SK-MEL-5 (cell line): ENCODE measurements around the gene ZSWIM9. TPM values are rescaled to one million over a fixed set of nuclear protein-coding genes. Genes with fewer than 3 reads are reported as not detected.

ENCODE experiments used
- DNase-seq: peaks from one replicate; pipeline ENCODE4 v3.0.0-alpha.2; 2016; ENCODE audit warnings: low read depth, low spot score
- in situ Hi-C: cut with HindIII; loops from 2 replicates; pipeline ENCODE4 v1.10.0; 2016; ENCODE audit warnings: low sequenced_read_pairs, high pct_unique_total_duplicates, low pct_unique_long_range_greater_than_20kb
- total RNA-seq: library from RNA; depleted of rRNA; stranded (reverse); fragments of >200 nt; shearing (Covaris generic); gene quantifications from 2 replicates; pipeline ENCODE4 v1.2.3, GENCODE V29; 2014

Gene ZSWIM9
- total RNA-seq, 1 experiment from 2014 or later = 1.3 TPM

GRCh38 chr19:48169578-48169938 is 922 bp upstream of the ZSWIM9 start:
- in situ Hi-C loops = no loop called here
- DNase-seq = peak; percentile 67

GRCh38 chr19:48170817-48171347 is 402 bp downstream of the ZSWIM9 start:
- in situ Hi-C loops = no loop called here
- DNase-seq = no peak

- no peak for DNase-seq
- in situ Hi-C loops = no loop called here
These were observed 1.2 kb downstream of the ZSWIM9 start for GRCh38 chr19:48171710-48172109.

GRCh38 chr19:48174445-48175030 is 4.1 kb downstream of the ZSWIM9 start:
- in situ Hi-C loops = no loop called here
- no peak for DNase-seq

GRCh38 chr19:48175578-48175977 is 5.1 kb downstream of the ZSWIM9 start:
- no peak for DNase-seq
- in situ Hi-C loops = no loop called here

- in situ Hi-C loops = no loop called here
- DNase-seq = no peak
These were observed 5.7 kb downstream of the ZSWIM9 start for GRCh38 chr19:48176226-48176625.

GRCh38 chr19:48181505-48181904 is 11.0 kb downstream of the ZSWIM9 start:
- DNase-seq = no peak
- in situ Hi-C loops = no loop called here

GRCh38 chr19:48182434-48182833 is 12.0 kb downstream of the ZSWIM9 start:
- in situ Hi-C loops = no loop called here
- DNase-seq = no peak

GRCh38 chr19:48183356-48183755 is 12.9 kb downstream of the ZSWIM9 start:
- no peak for DNase-seq
- in situ Hi-C loops = no loop called here

GRCh38 chr19:48186015-48186414 is 15.5 kb downstream of the ZSWIM9 start:
- in situ Hi-C loops = no loop called here
- DNase-seq = no peak

GRCh38 chr19:48186541-48186991 is 16.1 kb downstream of the ZSWIM9 start:
- no peak for DNase-seq
- in situ Hi-C loops = no loop called here

GRCh38 chr19:48190288-48190884 is 19.9 kb downstream of the ZSWIM9 start:
- peak; percentile 34 for DNase-seq
- in situ Hi-C loops = no loop called here

- in situ Hi-C loops = no loop called here
- DNase-seq = no peak
These were observed 20.4 kb downstream of the ZSWIM9 start for GRCh38 chr19:48190885-48191284.

- in situ Hi-C loops = no loop called here
- DNase-seq = no peak
These were observed 22.3 kb downstream of the ZSWIM9 start for GRCh38 chr19:48192750-48193149.

- DNase-seq = peak; percentile 25
- in situ Hi-C loops = no loop called here
These were observed 23.8 kb downstream of the ZSWIM9 start for GRCh38 chr19:48194041-48194843.

GRCh38 chr19:48194844-48195830 is 24.7 kb downstream of the ZSWIM9 start:
- no peak for DNase-seq
- in situ Hi-C loops = no loop called here

- in situ Hi-C loops = no loop called here
These were observed 25.9 kb downstream of the ZSWIM9 start for GRCh38 chr19:48196321-48196763.

More at GRCh38 chr19:48196321-48196763, 25.9 kb downstream of the ZSWIM9 start:
- no peak for DNase-seq
